Osteoblast (primary cell): ENCODE results near the gene LRP8. TPM values are rescaled to one million over a fixed set of nuclear protein-coding genes. Genes with fewer than 3 reads are reported as not detected.

Experiments
- DNase-seq: peaks from one replicate; pipeline ENCODE4 v3.0.0; 2011; ENCODE audit warnings: low spot score, mixed read lengths; ENCODE audit not compliant: insufficient read length; ENCODE audit errors: missing footprints
- H2AFZ ChIP-seq: 2 replicates; pipeline ENCODE4 v1.6.0; 2011; ENCODE audit warnings: mild to moderate bottlenecking, low read length
- H3K27ac ChIP-seq: 2 replicates; pipeline ENCODE4 v1.5.1; 2011; ENCODE audit warnings: mild to moderate bottlenecking, low read depth, low read length, moderate library complexity
- H3K27me3 ChIP-seq: 2 replicates; pipeline ENCODE4 v1.6.0; 2012; ENCODE audit warnings: mild to moderate bottlenecking, control low read depth, inconsistent platforms, low read length, moderate library complexity; ENCODE audit not compliant: insufficient read depth
- H3K36me3 ChIP-seq: 2 replicates; pipeline ENCODE4 v1.5.1; 2011; ENCODE audit warnings: mild to moderate bottlenecking, low read length, control low read depth, moderate library complexity; ENCODE audit not compliant: insufficient read depth
- H3K4me1 ChIP-seq: 2 replicates; pipeline ENCODE4 v1.5.1; 2011; ENCODE audit warnings: mild to moderate bottlenecking, low read length, control low read depth, moderate library complexity; ENCODE audit not compliant: insufficient read depth
- H3K4me2 ChIP-seq: 2 replicates; pipeline ENCODE4 v1.6.0; 2011; ENCODE audit warnings: mild to moderate bottlenecking, low read length; ENCODE audit not compliant: insufficient read depth
- H3K4me3 ChIP-seq: fragments of 200-600 bp; sonication (generic); 3 replicates; pipeline ENCODE4 v1.5.1; 2012; ENCODE audit warnings: mild to moderate bottlenecking, low read length, inconsistent platforms; ENCODE audit not compliant: insufficient read depth
- H3K79me2 ChIP-seq: 2 replicates; pipeline ENCODE4 v1.6.0; 2012; ENCODE audit warnings: mild to moderate bottlenecking, low read length, control low read depth, inconsistent platforms; ENCODE audit not compliant: insufficient read depth
- H3K9me3 ChIP-seq: 2 replicates; pipeline ENCODE4 v1.5.1; 2011; ENCODE audit warnings: low read depth, low read length, control low read depth
- H4K20me1 ChIP-seq: 2 replicates; pipeline ENCODE4 v1.6.0; 2012; ENCODE audit warnings: mild to moderate bottlenecking, low read length, control low read depth; ENCODE audit not compliant: insufficient read depth
- total RNA-seq: library from RNA; depleted of rRNA; stranded (reverse); fragments of >200 nt; gene quantifications from 2 replicates; pipeline ENCODE4 v1.2.3, GENCODE V29; 2012
- TF ChIP-seq, protein P1 (sequence below): IDR thresholded peaks from 2 replicates; pipeline ENCODE4 v1.5.1; 2011; ENCODE audit warnings: mild to moderate bottlenecking, low read depth, low read length, moderate library complexity; ENCODE audit errors: extremely low read depth

LRP8 gene
- total RNA-seq, 1 donor = 11.2 TPM

DNA sequence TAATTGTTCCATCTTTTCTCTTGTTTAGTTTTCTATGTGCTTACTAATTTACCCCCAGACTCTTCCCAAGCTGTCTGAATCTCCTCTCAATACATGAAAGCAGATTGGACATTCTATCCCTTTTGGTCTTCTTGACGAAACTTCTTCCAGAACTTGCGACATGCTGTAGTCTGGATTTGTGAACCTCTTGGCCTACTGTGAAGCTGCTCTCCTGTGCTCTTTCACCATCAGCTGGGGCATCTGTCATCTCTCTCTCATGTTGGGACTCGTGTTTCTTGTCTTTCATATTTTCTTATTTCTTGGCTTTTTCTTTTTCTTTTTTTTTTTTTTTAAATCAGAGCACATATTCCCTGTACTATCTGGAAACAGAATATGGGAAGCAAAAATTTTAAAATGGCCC is 124.4 kb downstream of the LRP8 start:
- peaks cover 4% of the 10 kb centered on the region for H4K20me1 ChIP-seq
- H3K27ac ChIP-seq = no peak overlapping the region
- H3K4me2 ChIP-seq = no peak overlapping the region
- H3K36me3 ChIP-seq = peaks cover 44% of the 10 kb centered on the region
- no peaks in the 10 kb centered on the region for H3K27me3 ChIP-seq
- no peak for DNase-seq
- H3K9me3 ChIP-seq = peaks cover 2% of the 10 kb centered on the region
- no peak overlapping the region for H3K4me3 ChIP-seq
- peaks cover 9% of the 10 kb centered on the region for H3K4me1 ChIP-seq
- peaks cover 13% of the 10 kb centered on the region for H3K79me2 ChIP-seq
- no peak overlapping the region for H2AFZ ChIP-seq
- TF ChIP-seq, protein P1, sequence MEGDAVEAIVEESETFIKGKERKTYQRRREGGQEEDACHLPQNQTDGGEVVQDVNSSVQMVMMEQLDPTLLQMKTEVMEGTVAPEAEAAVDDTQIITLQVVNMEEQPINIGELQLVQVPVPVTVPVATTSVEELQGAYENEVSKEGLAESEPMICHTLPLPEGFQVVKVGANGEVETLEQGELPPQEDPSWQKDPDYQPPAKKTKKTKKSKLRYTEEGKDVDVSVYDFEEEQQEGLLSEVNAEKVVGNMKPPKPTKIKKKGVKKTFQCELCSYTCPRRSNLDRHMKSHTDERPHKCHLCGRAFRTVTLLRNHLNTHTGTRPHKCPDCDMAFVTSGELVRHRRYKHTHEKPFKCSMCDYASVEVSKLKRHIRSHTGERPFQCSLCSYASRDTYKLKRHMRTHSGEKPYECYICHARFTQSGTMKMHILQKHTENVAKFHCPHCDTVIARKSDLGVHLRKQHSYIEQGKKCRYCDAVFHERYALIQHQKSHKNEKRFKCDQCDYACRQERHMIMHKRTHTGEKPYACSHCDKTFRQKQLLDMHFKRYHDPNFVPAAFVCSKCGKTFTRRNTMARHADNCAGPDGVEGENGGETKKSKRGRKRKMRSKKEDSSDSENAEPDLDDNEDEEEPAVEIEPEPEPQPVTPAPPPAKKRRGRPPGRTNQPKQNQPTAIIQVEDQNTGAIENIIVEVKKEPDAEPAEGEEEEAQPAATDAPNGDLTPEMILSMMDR = no peak

DNA sequence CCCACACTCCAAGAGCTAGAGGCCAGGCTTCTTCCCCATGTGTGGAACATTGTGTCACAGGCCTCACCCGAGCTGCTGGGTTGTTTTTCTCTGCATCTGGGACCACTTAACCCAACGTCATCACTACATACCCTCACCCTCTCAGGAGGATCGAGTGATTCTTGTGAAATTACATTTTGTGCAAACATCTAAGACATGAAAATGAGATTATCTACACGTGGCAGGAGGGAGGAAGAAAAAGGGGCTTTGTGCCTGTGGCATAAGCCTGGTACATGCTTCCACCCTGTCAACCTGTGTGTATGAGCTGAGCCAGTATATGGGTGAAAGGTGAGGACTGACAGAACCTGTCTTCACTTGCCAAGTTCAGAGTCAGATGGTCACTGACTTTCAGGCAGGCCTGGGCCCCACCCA is 129.6 kb downstream of the LRP8 start:
- TF ChIP-seq, protein P1 = no peak
- Histone ChIP-seq H4K20me1 (peaks cover 4% of the 10 kb centered on the region), H3K27ac (peak overlapping the region; percentile 89), H2AFZ (peak overlapping the region; percentile 39), H3K4me2 (peak overlapping the region; percentile 93), H3K9me3 (no peaks in the 10 kb centered on the region), H3K4me3 (no peak overlapping the region), H3K36me3 (peaks cover 18% of the 10 kb centered on the region), H3K4me1 (peaks cover 21% of the 10 kb centered on the region), H3K79me2 (peaks cover 26% of the 10 kb centered on the region), H3K27me3 (no peaks in the 10 kb centered on the region)
- peak; percentile 58 for DNase-seq

GRCh38 chr1:53197291-53198200 is 130.3 kb downstream of the LRP8 start:
- Histone ChIP-seq H4K20me1 (peaks cover 4% of the 10 kb centered on the region), H3K4me2 (peak overlapping the region; percentile 93), H3K79me2 (peaks cover 26% of the 10 kb centered on the region), H3K9me3 (no peaks in the 10 kb centered on the region), H3K4me3 (peak overlapping the region; percentile 87), H3K4me1 (peaks cover 21% of the 10 kb centered on the region), H3K27ac (peak overlapping the region; percentile 89), H3K36me3 (peaks cover 11% of the 10 kb centered on the region), H3K27me3 (no peaks in the 10 kb centered on the region), H2AFZ (peak overlapping the region; percentile 86)
- TF ChIP-seq, protein P1 = no peak
- DNase-seq = peak; percentile 54
